HepG2 (cell line): Measurements from ENCODE around the gene CDC6. TPM values are rescaled to one million over a fixed set of nuclear protein-coding genes. Genes with fewer than 3 reads are reported as not detected.

ENCODE experiments used
- AKNA ChIP-seq: sonication (generic); formaldehyde crosslinking; IDR thresholded peaks from 2 replicates; pipeline ENCODE4 v1.4.0; 2020; ENCODE audit warnings: missing genetic modification reagents, borderline replicate concordance
- GZF1 ChIP-seq: sonication (generic); formaldehyde crosslinking; IDR thresholded peaks from 2 replicates; pipeline ENCODE4 v1.5.1; 2020; ENCODE audit warnings: mild to moderate bottlenecking, missing genetic modification reagents
- IKZF1 ChIP-seq: fragments of 450-650 bp; IDR thresholded peaks from 2 replicates; pipeline ENCODE4 v1.7.1; 2016
- NFKBIZ ChIP-seq: IDR thresholded peaks from 2 replicates; pipeline ENCODE4 v1.6.1; 2018; ENCODE audit warnings: missing genetic modification reagents, missing compliant biosample characterization
- POLR2AphosphoS2 ChIP-seq: IDR thresholded peaks from 2 replicates; pipeline ENCODE4 v1.6.1; 2011; ENCODE audit warnings: low read depth, low read length, improper control_type of control experiment
- RERE ChIP-seq: IDR thresholded peaks from 2 replicates; pipeline ENCODE4 v1.6.1; 2016; ENCODE audit warnings: low read depth, missing genetic modification reagents, missing compliant biosample characterization
- SMARCC2 ChIP-seq: fragments of 450-650 bp; IDR thresholded peaks from 2 replicates; pipeline ENCODE4 v1.6.1; 2017; ENCODE audit warnings: antibody characterized with exemption, mild to moderate bottlenecking
- TSC22D2 ChIP-seq: sonication (generic); formaldehyde crosslinking; IDR thresholded peaks from 2 replicates; pipeline ENCODE4 v1.5.1; 2020; ENCODE audit warnings: missing genetic modification reagents, mild to moderate bottlenecking, borderline replicate concordance
- ZBTB10 ChIP-seq: sonication (generic); formaldehyde crosslinking; IDR thresholded peaks from 2 replicates; pipeline ENCODE4 v1.4.0; 2020; ENCODE audit warnings: missing genetic modification reagents, borderline replicate concordance
- ZBTB44 ChIP-seq: sonication (generic); formaldehyde crosslinking; IDR thresholded peaks from 2 replicates; pipeline ENCODE4 v1.4.0; 2020; ENCODE audit warnings: missing genetic modification reagents
- ZNF337 ChIP-seq: sonication (generic); formaldehyde crosslinking; IDR thresholded peaks from 2 replicates; pipeline ENCODE4 v1.5.1; 2020; ENCODE audit warnings: missing genetic modification reagents, low read depth, mild to moderate bottlenecking, borderline replicate concordance
- ZNF549 ChIP-seq: sonication (generic); formaldehyde crosslinking; IDR thresholded peaks from 2 replicates; pipeline ENCODE4 v1.5.0; 2020; ENCODE audit warnings: missing genetic modification reagents
- ZNF7 ChIP-seq: IDR thresholded peaks from 2 replicates; pipeline ENCODE4 v1.6.1; 2016; ENCODE audit warnings: missing biosample characterization, missing genetic modification reagents
- ZNF703 ChIP-seq: sonication (generic); formaldehyde crosslinking; IDR thresholded peaks from 2 replicates; pipeline ENCODE4 v1.5.1; 2020; ENCODE audit warnings: missing genetic modification reagents, mild to moderate bottlenecking, moderate library complexity, borderline replicate concordance
- polyA plus RNA-seq, 8 experiments: library from polyadenylated mRNA; depleted of rRNA in 3 of 8; stranded (reverse) in 7 of 8; unstranded in 1 of 8; fragments of >200 nt; fragmentation: Illumina TruSeq in 4 of 8; extraction: Trizol in 4 of 8; gene quantifications; 2 replicates each; pipeline versions ENCODE4 v1.2.1 to v1.2.3, GENCODE V29; 2011 to 2016; ENCODE audit warnings: low read depth in 4 of 8, missing spikeins in 1 of 8, mixed read lengths in 1 of 8; ENCODE audit not compliant: insufficient read depth in 1 of 8
- total RNA-seq, 5 experiments: library from RNA; depleted of rRNA; stranded (reverse); fragments of >200 nt; fragmentation: Illumina TruSeq; extraction: Trizol; gene quantifications; 2 replicates each; pipeline ENCODE4 v1.2.3, GENCODE V29; 2016; ENCODE audit warnings: low read depth in 1 of 5

Gene CDC6
- total and polyA plus RNA-seq, 2 of the 13 experiments (the other 11 are each of a cell fraction or from before 2014, with no cell fraction given) = 17.4 to 114 TPM

- TF ChIP-seq SMARCC2 = no peak
- TF ChIP-seq NFKBIZ = no peak
- no peak for TF ChIP-seq GZF1 (CRISPR knock-in tag)
- TF ChIP-seq ZBTB44 (CRISPR knock-in tag) = no peak
- no peak for TF ChIP-seq TSC22D2 (CRISPR knock-in tag)
- no peak for TF ChIP-seq AKNA
- TF ChIP-seq ZNF7 (CRISPR knock-in tag) = no peak
- TF ChIP-seq POLR2AphosphoS2 = no peak
- TF ChIP-seq ZNF703 (CRISPR knock-in tag) = no peak
- no peak for TF ChIP-seq IKZF1
- no peak for TF ChIP-seq ZNF549 (CRISPR knock-in tag)
- TF ChIP-seq ZBTB10 (CRISPR knock-in tag) = no peak
- no peak for TF ChIP-seq ZNF337 (CRISPR knock-in tag)
- TF ChIP-seq RERE (CRISPR knock-in tag) = no peak; the same call in 1 of the 2 replicates
These were observed 38.5 kb downstream of the CDC6 start (continued) for GRCh38 chr17:40326014-40326831.
